Brain microvascular endothelial cell (primary cell): ENCODE measurements around the gene PLEKHO2.
A peak's percentile ranks its signal among the peaks of the same experiment; 100 is the strongest.

Experiments
- DNase-seq: peaks from one replicate; pipeline ENCODE4 v3.0.0-alpha.2; 2020
- H3K27ac ChIP-seq: fragments of 250-450 bp; sonication (Bioruptor Pico); 2 replicates; pipeline ENCODE4 v1.5.1; 2020; ENCODE audit warnings: mild to moderate bottlenecking, moderate library complexity
- H3K27me3 ChIP-seq: fragments of 250-450 bp; sonication (Bioruptor Pico); replicated peaks from 2 replicates; pipeline ENCODE4 v1.5.1; 2020; ENCODE audit warnings: mild to moderate bottlenecking
- H3K36me3 ChIP-seq: fragments of 250-450 bp; sonication (Bioruptor Pico); replicated peaks from 2 replicates; pipeline ENCODE4 v1.5.1; 2020; ENCODE audit warnings: mild to moderate bottlenecking
- H3K4me3 ChIP-seq: 2 replicates; pipeline ENCODE4 v1.5.1; 2011; ENCODE audit warnings: low read depth, mild to moderate bottlenecking, control low read depth, low read length, moderate library complexity
- in situ Hi-C: cut with HindIII; loops from 2 replicates; pipeline ENCODE4 v1.10.0; 2017; ENCODE audit warnings: low sequenced_read_pairs, low pct_ligation_motif_present
- TF ChIP-seq, protein P1 (sequence below): IDR thresholded peaks from 2 replicates; pipeline ENCODE4 v1.5.1; 2011; ENCODE audit warnings: low read depth, mild to moderate bottlenecking, moderate library complexity, low read length, control low read depth, inconsistent platforms; ENCODE audit errors: missing control alignments

PLEKHO2 gene

DNA sequence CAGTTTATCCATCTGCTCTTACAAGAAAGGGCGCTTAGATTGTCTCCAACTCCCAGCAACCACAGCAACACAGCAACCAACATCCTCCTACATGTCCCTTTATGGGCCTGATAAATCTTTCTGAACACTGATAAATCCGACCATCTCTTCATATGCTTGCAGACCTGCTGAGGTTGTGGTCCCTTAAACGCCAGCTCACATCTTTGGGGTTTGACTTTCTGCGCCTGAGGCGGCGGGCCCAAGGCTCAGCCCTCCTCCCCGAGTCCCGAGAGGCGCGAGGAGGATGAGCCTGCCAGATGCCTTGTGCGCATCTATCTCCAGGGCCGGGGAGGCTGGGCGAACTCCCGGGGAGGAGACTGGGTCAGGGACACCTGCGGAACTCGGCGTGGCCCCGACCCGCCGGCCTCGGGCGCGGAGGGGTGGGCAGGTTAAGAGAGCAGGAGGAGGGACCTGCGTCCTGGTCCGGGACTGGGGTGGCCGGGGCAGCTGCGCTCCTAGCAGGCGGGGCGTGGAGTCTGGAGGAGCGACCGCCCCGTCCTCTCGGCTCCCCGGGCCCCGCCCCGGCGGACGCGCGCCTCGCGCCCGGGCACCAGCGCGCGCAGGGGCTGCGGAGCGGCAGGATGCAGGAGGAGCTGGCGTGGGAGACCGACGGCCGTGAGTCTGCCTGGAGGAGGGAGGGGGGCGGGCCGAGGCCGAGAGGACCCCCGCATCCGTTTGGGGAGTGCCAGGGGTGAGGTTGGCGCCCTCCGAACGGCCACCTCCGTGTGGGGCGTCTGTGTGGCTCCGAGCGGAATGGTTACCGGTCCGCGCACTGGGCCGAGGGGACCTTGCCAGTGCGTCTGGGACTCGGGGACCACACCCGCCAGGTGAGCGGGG lies 69.8 kb downstream of the PLEKHO2 start, which contains the start of gene ANKDD1A:
Gene ANKDD1A (plus strand): TSS at position 592 of the 876 bp plus-strand sequence. CDS start 29 bp downstream, at position 621.
- no peaks in the 10 kb centered on the region for H3K27me3 ChIP-seq
- no peak within 1 kb of the TSS for H3K27ac ChIP-seq
- TF ChIP-seq, protein P1, sequence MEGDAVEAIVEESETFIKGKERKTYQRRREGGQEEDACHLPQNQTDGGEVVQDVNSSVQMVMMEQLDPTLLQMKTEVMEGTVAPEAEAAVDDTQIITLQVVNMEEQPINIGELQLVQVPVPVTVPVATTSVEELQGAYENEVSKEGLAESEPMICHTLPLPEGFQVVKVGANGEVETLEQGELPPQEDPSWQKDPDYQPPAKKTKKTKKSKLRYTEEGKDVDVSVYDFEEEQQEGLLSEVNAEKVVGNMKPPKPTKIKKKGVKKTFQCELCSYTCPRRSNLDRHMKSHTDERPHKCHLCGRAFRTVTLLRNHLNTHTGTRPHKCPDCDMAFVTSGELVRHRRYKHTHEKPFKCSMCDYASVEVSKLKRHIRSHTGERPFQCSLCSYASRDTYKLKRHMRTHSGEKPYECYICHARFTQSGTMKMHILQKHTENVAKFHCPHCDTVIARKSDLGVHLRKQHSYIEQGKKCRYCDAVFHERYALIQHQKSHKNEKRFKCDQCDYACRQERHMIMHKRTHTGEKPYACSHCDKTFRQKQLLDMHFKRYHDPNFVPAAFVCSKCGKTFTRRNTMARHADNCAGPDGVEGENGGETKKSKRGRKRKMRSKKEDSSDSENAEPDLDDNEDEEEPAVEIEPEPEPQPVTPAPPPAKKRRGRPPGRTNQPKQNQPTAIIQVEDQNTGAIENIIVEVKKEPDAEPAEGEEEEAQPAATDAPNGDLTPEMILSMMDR: no peak
- H3K36me3 ChIP-seq: no peaks in the 10 kb centered on the region
- in situ Hi-C loops: no loop called here
- no peak for DNase-seq
- H3K4me3 ChIP-seq: peak within 1 kb of the TSS; percentile 65

DNA sequence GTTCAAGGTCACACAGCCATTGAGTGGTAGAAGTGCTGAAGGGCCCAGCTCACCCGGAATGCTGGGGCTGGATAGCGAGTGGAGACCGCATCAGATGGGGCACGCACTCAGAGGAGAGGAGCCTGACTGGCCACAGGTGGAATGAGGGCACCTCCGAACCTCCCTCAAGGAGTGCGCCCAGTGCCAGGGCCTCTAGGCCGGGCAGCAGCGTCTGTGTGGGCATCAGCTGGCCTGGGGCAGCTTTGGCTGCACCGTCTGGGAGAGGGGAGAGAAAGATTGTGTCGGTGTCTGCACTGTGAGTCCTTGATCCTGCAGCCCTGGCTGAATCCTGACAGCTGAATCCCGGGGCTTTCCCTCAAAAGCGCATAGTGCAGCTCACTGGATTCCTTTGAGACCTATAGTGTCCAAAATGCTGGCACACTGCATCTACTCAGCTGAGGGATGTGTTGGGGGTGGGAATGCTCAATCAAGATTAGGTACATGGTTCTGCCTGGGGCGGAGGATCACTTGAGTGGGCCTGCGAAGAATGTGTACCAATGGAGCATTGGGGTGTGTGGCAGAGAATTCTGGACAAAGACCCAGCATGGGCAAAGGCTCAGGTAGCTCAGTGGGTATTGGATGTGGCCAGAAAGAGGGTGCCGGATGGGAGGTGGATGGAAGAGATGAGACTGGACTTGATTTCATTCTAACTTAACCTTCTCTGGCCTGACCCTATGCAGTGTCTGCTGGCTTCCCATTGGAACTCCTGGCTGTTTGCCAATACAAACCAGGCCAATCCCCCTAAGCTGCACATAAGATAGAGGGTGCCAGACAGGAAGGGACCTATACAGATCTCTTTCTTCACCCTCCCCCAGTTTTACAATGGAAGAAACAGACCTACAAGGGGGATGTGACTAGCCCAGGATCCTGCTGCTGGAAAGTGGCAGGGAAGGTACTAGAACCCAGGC lies 70.9 kb downstream of the PLEKHO2 start:
- Histone ChIP-seq H3K36me3 (no peaks in the 10 kb centered on the region), H3K4me3 (no peak overlapping the region), H3K27me3 (no peaks in the 10 kb centered on the region), H3K27ac (no peak overlapping the region)
- DNase-seq: no peak
- TF ChIP-seq, protein P1: no peak
- in situ Hi-C loops: no loop called here

DNA sequence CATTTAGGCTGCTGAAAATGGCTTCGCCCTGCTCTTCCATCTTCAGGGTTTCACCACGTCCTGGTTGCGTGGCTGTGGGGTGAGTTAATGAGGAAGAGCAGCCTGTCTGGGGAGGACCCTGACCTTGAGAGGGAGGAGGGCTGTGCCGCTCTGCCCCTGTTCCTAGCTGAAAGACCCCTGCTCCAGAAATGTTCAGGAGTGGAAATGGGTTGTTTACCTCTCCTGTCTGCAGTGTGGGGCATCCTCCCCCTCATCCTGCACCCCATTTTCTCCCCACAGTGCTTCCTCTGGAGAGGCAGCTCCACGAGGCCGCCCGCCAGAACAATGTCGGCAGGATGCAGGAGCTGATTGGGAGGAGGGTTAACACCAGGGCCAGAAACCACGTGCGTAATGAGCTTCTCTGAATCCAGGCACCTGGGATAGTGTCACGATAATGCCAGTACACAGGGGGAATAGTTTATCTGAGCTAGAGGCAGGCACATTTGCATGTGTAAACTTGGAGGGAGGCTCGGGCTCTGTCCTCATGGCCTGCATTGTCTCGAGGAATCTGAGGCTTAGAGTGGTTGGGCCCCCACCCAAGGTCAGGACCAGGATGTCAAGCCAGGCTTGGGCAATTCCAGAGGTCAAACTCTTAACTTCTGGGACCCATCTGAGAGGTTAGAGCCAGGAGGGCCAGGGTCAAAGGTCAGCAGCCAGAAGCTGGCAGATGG lies 74.0 kb downstream of the PLEKHO2 start:
- no peak overlapping the region for H3K27ac ChIP-seq
- H3K27me3 ChIP-seq: no peaks in the 10 kb centered on the region
- no peak overlapping the region for H3K4me3 ChIP-seq
- no peaks in the 10 kb centered on the region for H3K36me3 ChIP-seq
- in situ Hi-C loops: no loop called here
- DNase-seq: no peak
- TF ChIP-seq, protein P1: no peak

DNA sequence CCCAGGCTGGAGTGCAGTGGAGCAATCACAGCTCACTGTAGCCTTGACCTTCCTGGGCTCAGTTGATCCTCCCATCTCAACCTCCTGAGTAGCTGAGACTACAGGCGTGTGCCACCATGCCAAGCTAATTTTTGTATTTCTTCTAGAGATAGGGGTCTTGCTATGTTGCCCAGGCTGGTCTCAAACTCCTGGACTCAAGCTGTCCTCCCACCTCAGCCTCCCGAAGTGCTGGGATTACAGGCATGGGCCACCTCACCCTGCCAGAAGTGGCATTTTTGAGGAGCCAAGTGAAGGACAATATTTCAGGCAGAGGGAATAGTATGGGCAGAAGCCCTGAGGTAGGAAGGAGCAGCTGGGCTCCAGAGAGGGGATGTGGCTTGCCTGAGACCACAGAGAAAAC lies 74.7 kb downstream of the PLEKHO2 start:
- no peak overlapping the region for H3K27ac ChIP-seq
- H3K4me3 ChIP-seq: no peak overlapping the region
- TF ChIP-seq, protein P1: no peak
- no peaks in the 10 kb centered on the region for H3K36me3 ChIP-seq
- in situ Hi-C loops: no loop called here
- no peaks in the 10 kb centered on the region for H3K27me3 ChIP-seq
- no peak for DNase-seq

DNA sequence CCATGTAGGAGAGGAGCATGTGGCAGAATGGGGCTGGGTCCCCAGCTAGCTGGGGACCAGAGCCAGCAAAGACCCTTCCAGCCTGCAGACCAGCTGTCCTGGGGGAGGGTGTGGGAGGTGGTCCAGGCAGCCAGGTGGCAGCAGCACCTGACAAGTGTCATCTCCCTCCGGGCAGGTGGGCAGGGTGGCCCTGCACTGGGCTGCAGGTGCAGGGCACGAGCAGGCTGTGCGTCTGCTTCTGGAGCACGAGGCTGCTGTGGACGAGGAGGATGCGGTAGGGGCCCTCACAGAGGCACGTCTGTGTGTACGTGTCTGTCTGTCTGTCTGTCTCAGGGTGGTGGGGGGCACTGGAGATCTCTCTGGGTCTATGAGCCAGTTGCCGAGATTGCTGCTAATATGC lies 75.5 kb downstream of the PLEKHO2 start:
- Histone ChIP-seq H3K36me3 (no peaks in the 10 kb centered on the region), H3K27me3 (no peaks in the 10 kb centered on the region), H3K4me3 (no peak overlapping the region), H3K27ac (no peak overlapping the region)
- TF ChIP-seq, protein P1: no peak
- no peak for DNase-seq
- in situ Hi-C loops: no loop called here
